Endodermal cell (in vitro differentiated cells): ENCODE measurements around the gene TBCD. TPM values are rescaled to one million over a fixed set of nuclear protein-coding genes. Genes with fewer than 3 reads are reported as not detected.

ENCODE experiments used
- DNase-seq: peaks from one replicate; pipeline ENCODE4 v3.0.0-alpha.2; 2017
- H3K27ac ChIP-seq: 2 replicates; pipeline ENCODE4 v1.5.1; 2013; ENCODE audit warnings: mild to moderate bottlenecking, low read depth, low read length, moderate library complexity
- H3K27me3 ChIP-seq: 2 replicates; pipeline ENCODE4 v1.6.1; 2013; ENCODE audit warnings: mild to moderate bottlenecking, low read length, moderate library complexity; ENCODE audit not compliant: insufficient read depth, control insufficient read depth, poor library complexity, severe bottlenecking
- H3K36me3 ChIP-seq: 2 replicates; pipeline ENCODE4 v1.7.0; 2013; ENCODE audit warnings: mild to moderate bottlenecking, low read length, moderate library complexity; ENCODE audit not compliant: control insufficient read depth, insufficient read depth
- H3K4me1 ChIP-seq: one replicate; pipeline ENCODE4 v1.7.0; 2013; ENCODE audit warnings: low read length; ENCODE audit not compliant: control insufficient read depth, insufficient read depth
- H3K4me3 ChIP-seq: 2 replicates; pipeline ENCODE4 v1.5.1; 2013; ENCODE audit warnings: mild to moderate bottlenecking, low read length, moderate library complexity
- H3K9ac ChIP-seq: 2 replicates; pipeline ENCODE4 v1.6.1; 2013; ENCODE audit warnings: mild to moderate bottlenecking, low read length, moderate library complexity; ENCODE audit not compliant: poor library complexity, severe bottlenecking; ENCODE audit errors: extremely low read depth
- H3K9me3 ChIP-seq: 2 replicates; pipeline ENCODE4 v1.6.1; 2013; ENCODE audit warnings: mild to moderate bottlenecking, low read length, moderate library complexity; ENCODE audit not compliant: control insufficient read depth
- H3K27ac Mint-ChIP-seq: 2 replicates; pipeline ENCODE4 v1.8.0; 2020; ENCODE audit warnings: mixed read lengths
- H3K27me3 Mint-ChIP-seq: 2 replicates; pipeline ENCODE4 v1.8.0; 2021; ENCODE audit warnings: mild to moderate bottlenecking, mixed read lengths; ENCODE audit not compliant: insufficient read depth
- H3K36me3 Mint-ChIP-seq: 2 replicates; pipeline ENCODE4 v1.8.0; 2020; ENCODE audit warnings: low read depth, mixed read lengths
- H3K4me1 Mint-ChIP-seq: 2 replicates; pipeline ENCODE4 v1.8.0; 2020; ENCODE audit warnings: mixed read lengths
- H3K4me3 Mint-ChIP-seq: 2 replicates; pipeline ENCODE4 v1.8.0; 2020; ENCODE audit warnings: mild to moderate bottlenecking, moderate library complexity, mixed read lengths
- H3K9me3 Mint-ChIP-seq: 2 replicates; pipeline ENCODE4 v1.8.0; 2020; ENCODE audit warnings: mild to moderate bottlenecking, mixed read lengths
- WGBS, 2 experiments: methylation state at CpG; one replicate each; pipeline versions ENCODE4 v1.1.5 to v1.1.7; 2013; ENCODE audit warnings: missing lambda C conversion rate in 2 of 2, mixed read lengths in 1 of 2; ENCODE audit not compliant: insufficient coverage in 1 of 2, insufficient read length in 1 of 2; 5-methylcytosine and 5-hydroxymethylcytosine counted together
- total RNA-seq, 2 donors: library from RNA; stranded (reverse); fragmentation: NEBNext Ultra II Directional in 1 of 2; extraction: Animal tissue kit (Norgen Biotek cat#: 25700) in 1 of 2; gene quantifications; 2 replicates in 1 of 2; 3 replicates in 1 of 2; pipeline ENCODE4 v1.2.1, GENCODE V29; 2021
- TF ChIP-seq, protein P1 (sequence below): fragments of 200-600 bp; sonication (generic); conservative IDR thresholded peaks from 2 replicates; pipeline ENCODE4 v1.5.0; 2021; ENCODE audit warnings: antibody characterized with exemption, mild to moderate bottlenecking

TBCD gene
- total RNA-seq, 2 donors from 2014 or later = 107 TPM

GRCh38 chr17:82799591-82799990, 47.7 kb downstream of the TBCD start:
- peaks cover 31% of the 10 kb centered on the region for H3K9me3 Mint-ChIP-seq
- H3K27ac Mint-ChIP-seq = no peak overlapping the region

GRCh38 chr17:82800885-82801284, 49.0 kb downstream of the TBCD start:
- 94 to 100% methylated on average over 2 to 13 of the region's 15 CpGs for WGBS, 2 experiments
- no peaks in the 10 kb centered on the region for H3K9me3 ChIP-seq
- H3K27ac ChIP-seq = no peak overlapping the region
- H3K4me1 ChIP-seq = no peaks in the 10 kb centered on the region
- H3K9ac ChIP-seq = no peak overlapping the region
- Mint-ChIP-seq H3K36me3 (peaks cover 54% of the 10 kb centered on the region), H3K4me3 (no peak overlapping the region), H3K4me1 (no peaks in the 10 kb centered on the region), H3K27ac (no peak overlapping the region), H3K27me3 (no peaks in the 10 kb centered on the region), H3K9me3 (peaks cover 31% of the 10 kb centered on the region)
- no peak for DNase-seq
- TF ChIP-seq, protein P1, sequence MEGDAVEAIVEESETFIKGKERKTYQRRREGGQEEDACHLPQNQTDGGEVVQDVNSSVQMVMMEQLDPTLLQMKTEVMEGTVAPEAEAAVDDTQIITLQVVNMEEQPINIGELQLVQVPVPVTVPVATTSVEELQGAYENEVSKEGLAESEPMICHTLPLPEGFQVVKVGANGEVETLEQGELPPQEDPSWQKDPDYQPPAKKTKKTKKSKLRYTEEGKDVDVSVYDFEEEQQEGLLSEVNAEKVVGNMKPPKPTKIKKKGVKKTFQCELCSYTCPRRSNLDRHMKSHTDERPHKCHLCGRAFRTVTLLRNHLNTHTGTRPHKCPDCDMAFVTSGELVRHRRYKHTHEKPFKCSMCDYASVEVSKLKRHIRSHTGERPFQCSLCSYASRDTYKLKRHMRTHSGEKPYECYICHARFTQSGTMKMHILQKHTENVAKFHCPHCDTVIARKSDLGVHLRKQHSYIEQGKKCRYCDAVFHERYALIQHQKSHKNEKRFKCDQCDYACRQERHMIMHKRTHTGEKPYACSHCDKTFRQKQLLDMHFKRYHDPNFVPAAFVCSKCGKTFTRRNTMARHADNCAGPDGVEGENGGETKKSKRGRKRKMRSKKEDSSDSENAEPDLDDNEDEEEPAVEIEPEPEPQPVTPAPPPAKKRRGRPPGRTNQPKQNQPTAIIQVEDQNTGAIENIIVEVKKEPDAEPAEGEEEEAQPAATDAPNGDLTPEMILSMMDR = no peak
- peaks cover 24% of the 10 kb centered on the region for H3K36me3 ChIP-seq
- no peak overlapping the region for H3K4me3 ChIP-seq
- no peaks in the 10 kb centered on the region for H3K27me3 ChIP-seq

More at GRCh38 chr17:82799591-82799990, 47.7 kb downstream of the TBCD start:
- no peak overlapping the region for H3K4me3 ChIP-seq
- WGBS, 2 experiments = 87 to 96% methylated on average over 14 to 16 of the region's 16 CpGs
- H3K27me3 ChIP-seq = no peaks in the 10 kb centered on the region
- Mint-ChIP-seq H3K36me3 (peaks cover 54% of the 10 kb centered on the region), H3K27me3 (no peaks in the 10 kb centered on the region), H3K4me3 (no peak overlapping the region), H3K4me1 (no peaks in the 10 kb centered on the region)
- DNase-seq = no peak
- H3K36me3 ChIP-seq = peaks cover 24% of the 10 kb centered on the region
- H3K9me3 ChIP-seq = no peaks in the 10 kb centered on the region
- H3K9ac ChIP-seq = no peak overlapping the region
- H3K27ac ChIP-seq = no peak overlapping the region
- TF ChIP-seq, protein P1 = no peak
- H3K4me1 ChIP-seq = no peaks in the 10 kb centered on the region

- TF ChIP-seq, protein P1 = no peak
- Histone ChIP-seq H3K27me3 (no peaks in the 10 kb centered on the region), H3K9ac (no peak overlapping the region), H3K4me3 (no peak overlapping the region), H3K9me3 (no peaks in the 10 kb centered on the region), H3K4me1 (no peaks in the 10 kb centered on the region), H3K36me3 (peaks cover 20% of the 10 kb centered on the region), H3K27ac (no peak overlapping the region)
- 98% methylated on average over 54 to 63 of the region's 63 CpGs for WGBS, 2 experiments
- no peak overlapping the region for H3K4me3 Mint-ChIP-seq
- no peak for DNase-seq
- no peaks in the 10 kb centered on the region for H3K27me3 Mint-ChIP-seq
- no peaks in the 10 kb centered on the region for H3K4me1 Mint-ChIP-seq
- H3K27ac Mint-ChIP-seq = no peak overlapping the region
- peaks cover 31% of the 10 kb centered on the region for H3K9me3 Mint-ChIP-seq
- H3K36me3 Mint-ChIP-seq = peaks cover 57% of the 10 kb centered on the region
Observed at GRCh38 chr17:82801377-82801970, 49.6 kb downstream of the TBCD start.
